ENCODE data around the gene OR4F6.

DNA sequence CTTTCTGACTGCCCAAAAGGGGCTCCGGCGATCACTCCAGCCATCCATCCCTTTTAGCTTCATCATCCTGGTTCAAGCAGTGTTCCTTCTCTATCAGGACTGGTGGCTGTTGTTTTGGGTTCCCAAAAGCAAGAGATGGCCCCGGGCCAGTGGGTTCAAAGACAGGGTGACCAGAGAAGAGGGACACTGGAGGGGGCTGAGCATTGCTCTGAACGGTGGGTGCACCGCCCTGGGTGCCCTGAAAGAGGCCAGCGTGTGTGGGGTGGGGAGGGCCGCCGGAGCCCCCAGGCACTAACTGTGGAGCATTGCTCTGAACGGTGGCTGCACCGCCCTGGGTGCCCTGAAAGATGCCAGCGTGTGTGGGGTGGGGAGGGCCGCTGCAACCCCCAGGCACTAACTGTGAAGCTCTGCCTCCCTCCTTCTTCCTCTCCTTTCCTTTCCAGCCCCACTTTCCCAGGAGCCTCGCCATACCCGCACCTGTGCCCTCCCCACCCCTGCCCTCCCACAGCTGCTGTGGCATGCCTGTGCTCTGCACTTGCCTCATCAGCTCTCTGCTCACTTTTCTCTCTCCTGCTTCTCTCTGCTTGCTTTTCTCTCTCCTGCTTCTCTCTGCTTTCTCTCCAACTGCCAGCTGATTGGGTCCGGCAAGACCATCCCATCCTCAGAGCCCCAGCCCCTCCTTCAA, 37.4 kb upstream of the OR4F6 start:
- TF ChIP-seq, protein P1, sequence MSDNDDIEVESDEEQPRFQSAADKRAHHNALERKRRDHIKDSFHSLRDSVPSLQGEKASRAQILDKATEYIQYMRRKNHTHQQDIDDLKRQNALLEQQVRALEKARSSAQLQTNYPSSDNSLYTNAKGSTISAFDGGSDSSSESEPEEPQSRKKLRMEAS (IDR thresholded peaks at IDR 0.05): no peak
- no peak for TF ChIP-seq FOXM1 (IDR thresholded peaks at IDR 0.05; ENCODE audit: borderline replicate concordance, low read depth)

Measured in Ishikawa (cell line).